ENCODE results near the gene PARD3B.

Gene PARD3B

DNA sequence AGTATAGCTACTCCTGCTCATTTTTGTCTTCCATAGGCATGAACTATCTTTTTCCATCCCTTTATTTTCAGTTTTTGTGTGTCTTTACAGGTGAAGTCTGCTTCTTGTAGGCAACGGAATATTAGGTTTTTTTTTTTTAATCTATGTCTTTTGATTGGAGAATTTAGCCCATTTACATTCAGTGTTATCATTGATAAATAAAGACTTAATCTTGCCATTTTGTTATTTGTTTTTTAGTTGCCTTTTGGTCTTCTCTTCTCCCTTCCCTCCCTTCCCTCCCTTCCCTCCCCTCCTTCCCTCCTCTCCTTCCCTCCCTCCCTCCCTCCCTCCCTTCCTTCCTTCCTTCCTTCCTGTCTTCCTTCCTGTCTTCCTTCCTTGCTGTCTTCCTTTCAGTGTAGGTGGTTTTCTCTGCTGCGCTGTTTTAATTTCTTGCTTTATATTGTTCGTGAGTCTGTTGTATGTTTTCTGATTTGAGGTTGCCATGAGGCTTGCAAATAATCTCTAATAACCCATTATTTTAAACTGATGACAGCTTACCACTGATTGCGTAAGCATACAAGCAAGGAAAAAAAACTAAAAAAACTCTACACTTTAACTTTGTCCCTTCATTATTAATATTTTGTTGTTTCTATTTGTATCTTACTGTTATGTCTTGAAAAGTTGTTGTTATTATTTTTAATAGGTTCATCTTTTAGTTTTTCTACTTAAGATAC lies 353.8 kb downstream of the PARD3B start:
- DNase-seq, result no peak

GRCh38 chr2:204899983-204900382 lies 354.7 kb downstream of the PARD3B start:
- no peak for ATAC-seq (ENCODE audit: insufficient read depth, low read depth)
- Histone ChIP-seq H3K9ac (ENCODE audit: low read depth, low read length) (no peak overlapping the region), H3K4me1 (ENCODE audit: insufficient read depth, low read length) (no peaks in the 10 kb centered on the region), H4K20me1 (ENCODE audit: insufficient read depth, low read length) (no peaks in the 10 kb centered on the region), H3K9me3 (ENCODE audit: insufficient read depth, low read length, severe bottlenecking) (no peaks in the 10 kb centered on the region), H3K79me2 (ENCODE audit: insufficient read depth, low read length) (no peaks in the 10 kb centered on the region), H3K27me3 (ENCODE audit: insufficient read depth, low read length, poor library complexity) (no peaks in the 10 kb centered on the region), H2AFZ (ENCODE audit: low read depth, low read length) (no peak overlapping the region), H3K27ac (ENCODE audit: low read length) (no peak overlapping the region), H3K4me3 (ENCODE audit: low read depth in 1 of 2, low read length in 2 of 2) (no peak overlapping the region), H3K36me3 (ENCODE audit: insufficient read depth, low read length) (no peaks in the 10 kb centered on the region), H3K4me2 (ENCODE audit: insufficient read depth, low read length) (no peak overlapping the region)
- no peak for TF ChIP-seq CTCF (IDR thresholded peaks at IDR 0.05; ENCODE audit: borderline replicate concordance, extremely low read depth, low read length, poor library complexity, severe bottlenecking)
- no peak for TF ChIP-seq EZH2 (IDR thresholded peaks at IDR 0.05; ENCODE audit: borderline replicate concordance, low read depth, low read length, severe bottlenecking)
- no peak for DNase-seq

More for the DNA sequence above, 353.8 kb downstream of the PARD3B start:
- Histone ChIP-seq H3K4me1 (ENCODE audit: insufficient read depth, low read length) (no peaks in the 10 kb centered on the region), H3K27ac (ENCODE audit: low read length) (no peak overlapping the region), H3K9ac (ENCODE audit: low read depth, low read length) (no peak overlapping the region), H3K4me3 (ENCODE audit: low read depth in 1 of 2, low read length in 2 of 2) (no peak overlapping the region), H3K79me2 (ENCODE audit: insufficient read depth, low read length) (no peaks in the 10 kb centered on the region), H3K36me3 (ENCODE audit: insufficient read depth, low read length) (no peaks in the 10 kb centered on the region), H3K27me3 (ENCODE audit: insufficient read depth, low read length, poor library complexity) (no peaks in the 10 kb centered on the region), H4K20me1 (ENCODE audit: insufficient read depth, low read length) (no peaks in the 10 kb centered on the region), H3K9me3 (ENCODE audit: insufficient read depth, low read length, severe bottlenecking) (no peaks in the 10 kb centered on the region), H2AFZ (ENCODE audit: low read depth, low read length) (no peak overlapping the region), H3K4me2 (ENCODE audit: insufficient read depth, low read length) (no peak overlapping the region)
- TF ChIP-seq CTCF (IDR thresholded peaks at IDR 0.05; ENCODE audit: borderline replicate concordance, extremely low read depth, low read length, poor library complexity, severe bottlenecking) (no peak), EZH2 (IDR thresholded peaks at IDR 0.05; ENCODE audit: borderline replicate concordance, low read depth, low read length, severe bottlenecking) (no peak)
- ATAC-seq (ENCODE audit: insufficient read depth, low read depth), result no peak

DNA sequence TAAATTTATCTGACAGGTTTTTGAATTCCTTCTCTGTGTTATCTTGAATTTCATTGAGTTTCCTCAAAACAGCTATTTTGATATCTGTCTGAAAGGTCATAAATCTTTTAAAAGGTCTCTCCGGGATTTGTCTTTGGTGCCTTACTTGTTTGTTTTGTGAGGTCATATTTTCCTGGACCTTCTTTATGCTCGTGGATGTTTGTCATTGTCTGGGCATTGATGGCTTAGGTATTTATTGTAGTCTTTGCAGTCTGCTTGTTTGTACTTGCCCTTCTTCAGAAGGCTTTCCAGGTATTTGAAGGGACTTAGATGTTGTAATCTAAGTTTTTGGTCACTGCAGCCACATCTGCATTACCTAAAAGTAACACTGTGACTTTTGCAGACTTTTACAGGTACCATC lies 355.2 kb downstream of the PARD3B start:
- H3K27ac ChIP-seq (ENCODE audit: low read length), result no peak overlapping the region
- no peaks in the 10 kb centered on the region for H3K27me3 ChIP-seq (ENCODE audit: insufficient read depth, low read length, poor library complexity)
- H3K4me1 ChIP-seq (ENCODE audit: insufficient read depth, low read length), result no peaks in the 10 kb centered on the region
- TF ChIP-seq EZH2 (IDR thresholded peaks at IDR 0.05; ENCODE audit: borderline replicate concordance, low read depth, low read length, severe bottlenecking) (no peak), CTCF (IDR thresholded peaks at IDR 0.05; ENCODE audit: borderline replicate concordance, extremely low read depth, low read length, poor library complexity, severe bottlenecking) (no peak)
- H2AFZ ChIP-seq (ENCODE audit: low read depth, low read length), result no peak overlapping the region
- H3K9me3 ChIP-seq (ENCODE audit: insufficient read depth, low read length, severe bottlenecking), result no peaks in the 10 kb centered on the region
- H3K4me2 ChIP-seq (ENCODE audit: insufficient read depth, low read length), result no peak overlapping the region
- no peak for ATAC-seq (ENCODE audit: insufficient read depth, low read depth)
- no peaks in the 10 kb centered on the region for H3K36me3 ChIP-seq (ENCODE audit: insufficient read depth, low read length)
- H3K79me2 ChIP-seq (ENCODE audit: insufficient read depth, low read length), result no peaks in the 10 kb centered on the region
- DNase-seq, result no peak
- no peak overlapping the region for H3K9ac ChIP-seq (ENCODE audit: low read depth, low read length)
- no peaks in the 10 kb centered on the region for H4K20me1 ChIP-seq (ENCODE audit: insufficient read depth, low read length)
- no peak overlapping the region for H3K4me3 ChIP-seq (ENCODE audit: low read depth in 1 of 2, low read length in 2 of 2)

All from DND-41 (cell line).